Ishikawa (cell line): ENCODE data around the gene RNPEPL1.

Source experiments
- CEBPB ChIP-seq: IDR thresholded peaks from 2 replicates; pipeline ENCODE4 v1.6.1; 2012
- CREB1 ChIP-seq: IDR thresholded peaks from 2 replicates; pipeline ENCODE4 v1.6.1; 2012; ENCODE audit warnings: low read depth
- EGR1 ChIP-seq: IDR thresholded peaks from 2 replicates; pipeline ENCODE4 v1.6.1; 2012
- EP300 ChIP-seq: IDR thresholded peaks from 2 replicates; pipeline ENCODE4 v1.6.1; 2012; ENCODE audit warnings: borderline replicate concordance
- FOXM1 ChIP-seq: IDR thresholded peaks from 2 replicates; pipeline ENCODE4 v1.6.1; 2012; ENCODE audit warnings: low read depth, borderline replicate concordance
- NFIC ChIP-seq: IDR thresholded peaks from 2 replicates; pipeline ENCODE4 v1.6.1; 2012
- RAD21 ChIP-seq: IDR thresholded peaks from 2 replicates; pipeline ENCODE4 v1.6.1; 2012; ENCODE audit warnings: low read depth
- TAF1 ChIP-seq: IDR thresholded peaks from 2 replicates; pipeline ENCODE4 v1.6.1; 2012; ENCODE audit warnings: low read depth, mild to moderate bottlenecking
- TEAD4 ChIP-seq: IDR thresholded peaks from 2 replicates; pipeline ENCODE4 v1.6.1; 2012
- YY1 ChIP-seq: IDR thresholded peaks from 2 replicates; pipeline ENCODE4 v1.6.1; 2012; ENCODE audit warnings: low read depth
- ZBTB7A ChIP-seq: IDR thresholded peaks from 2 replicates; pipeline ENCODE4 v1.6.1; 2012; ENCODE audit warnings: low read depth
- TF ChIP-seq, protein P1 (sequence below): IDR thresholded peaks from 2 replicates; pipeline ENCODE4 v1.6.1; 2012
- TF ChIP-seq, protein P2 (sequence below): IDR thresholded peaks from 2 replicates; pipeline ENCODE4 v1.6.1; 2012; ENCODE audit warnings: low read depth, mild to moderate bottlenecking
- TF ChIP-seq, protein P3 (sequence below): IDR thresholded peaks from 2 replicates; pipeline ENCODE4 v1.6.1; 2012

DNA sequence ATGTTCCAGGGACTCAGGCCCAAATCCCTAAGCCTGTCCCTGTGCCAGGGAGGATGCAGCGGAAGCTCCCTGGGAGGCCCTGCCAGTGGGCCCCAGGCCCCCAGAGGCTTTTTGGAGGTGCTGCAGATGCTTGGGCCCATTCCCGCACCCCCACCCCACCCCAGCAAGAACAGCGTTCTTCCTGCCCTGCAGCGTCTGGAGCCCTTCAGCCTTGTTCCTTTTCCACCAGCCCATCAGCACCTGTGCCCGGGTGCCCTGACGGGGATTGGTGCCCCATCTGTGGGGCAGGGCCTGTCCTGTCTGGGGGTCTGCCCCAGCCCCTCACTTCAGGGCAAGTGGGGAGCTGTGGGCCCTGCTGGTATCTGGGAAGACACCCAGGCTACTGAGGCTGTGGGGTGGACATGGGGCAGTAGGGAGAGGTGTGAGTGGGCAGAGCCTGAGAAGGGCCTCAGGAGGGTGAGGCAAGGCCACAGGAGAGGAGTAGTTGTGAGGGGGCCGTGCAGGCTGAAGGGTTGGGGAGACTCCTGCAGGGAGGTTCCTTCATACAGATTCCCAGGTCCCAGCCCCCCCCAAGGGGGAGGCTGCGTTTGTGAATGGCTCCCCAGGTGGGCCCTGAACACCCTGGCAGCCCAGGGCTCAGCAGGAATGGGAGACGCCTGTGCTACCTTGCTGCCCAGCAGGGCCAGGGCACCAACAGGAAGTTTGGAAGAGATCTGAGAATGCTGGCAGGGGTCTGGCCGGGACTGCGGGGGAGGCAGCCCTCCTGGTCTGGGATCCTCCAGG, 2.4 kb downstream of the RNPEPL1 start:
- TF ChIP-seq, protein P1, sequence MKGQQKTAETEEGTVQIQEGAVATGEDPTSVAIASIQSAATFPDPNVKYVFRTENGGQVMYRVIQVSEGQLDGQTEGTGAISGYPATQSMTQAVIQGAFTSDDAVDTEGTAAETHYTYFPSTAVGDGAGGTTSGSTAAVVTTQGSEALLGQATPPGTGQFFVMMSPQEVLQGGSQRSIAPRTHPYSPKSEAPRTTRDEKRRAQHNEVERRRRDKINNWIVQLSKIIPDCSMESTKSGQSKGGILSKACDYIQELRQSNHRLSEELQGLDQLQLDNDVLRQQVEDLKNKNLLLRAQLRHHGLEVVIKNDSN, result no peak
- TF ChIP-seq, protein P2, sequence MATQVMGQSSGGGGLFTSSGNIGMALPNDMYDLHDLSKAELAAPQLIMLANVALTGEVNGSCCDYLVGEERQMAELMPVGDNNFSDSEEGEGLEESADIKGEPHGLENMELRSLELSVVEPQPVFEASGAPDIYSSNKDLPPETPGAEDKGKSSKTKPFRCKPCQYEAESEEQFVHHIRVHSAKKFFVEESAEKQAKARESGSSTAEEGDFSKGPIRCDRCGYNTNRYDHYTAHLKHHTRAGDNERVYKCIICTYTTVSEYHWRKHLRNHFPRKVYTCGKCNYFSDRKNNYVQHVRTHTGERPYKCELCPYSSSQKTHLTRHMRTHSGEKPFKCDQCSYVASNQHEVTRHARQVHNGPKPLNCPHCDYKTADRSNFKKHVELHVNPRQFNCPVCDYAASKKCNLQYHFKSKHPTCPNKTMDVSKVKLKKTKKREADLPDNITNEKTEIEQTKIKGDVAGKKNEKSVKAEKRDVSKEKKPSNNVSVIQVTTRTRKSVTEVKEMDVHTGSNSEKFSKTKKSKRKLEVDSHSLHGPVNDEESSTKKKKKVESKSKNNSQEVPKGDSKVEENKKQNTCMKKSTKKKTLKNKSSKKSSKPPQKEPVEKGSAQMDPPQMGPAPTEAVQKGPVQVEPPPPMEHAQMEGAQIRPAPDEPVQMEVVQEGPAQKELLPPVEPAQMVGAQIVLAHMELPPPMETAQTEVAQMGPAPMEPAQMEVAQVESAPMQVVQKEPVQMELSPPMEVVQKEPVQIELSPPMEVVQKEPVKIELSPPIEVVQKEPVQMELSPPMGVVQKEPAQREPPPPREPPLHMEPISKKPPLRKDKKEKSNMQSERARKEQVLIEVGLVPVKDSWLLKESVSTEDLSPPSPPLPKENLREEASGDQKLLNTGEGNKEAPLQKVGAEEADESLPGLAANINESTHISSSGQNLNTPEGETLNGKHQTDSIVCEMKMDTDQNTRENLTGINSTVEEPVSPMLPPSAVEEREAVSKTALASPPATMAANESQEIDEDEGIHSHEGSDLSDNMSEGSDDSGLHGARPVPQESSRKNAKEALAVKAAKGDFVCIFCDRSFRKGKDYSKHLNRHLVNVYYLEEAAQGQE, result no peak
- TF ChIP-seq CEBPB (no peak), EGR1 (no peak), RAD21 (no peak), TEAD4 (no peak), FOXM1 (no peak), NFIC (no peak), ZBTB7A (no peak), TAF1 (no peak), CREB1 (no peak), EP300 (no peak), YY1 (no peak)
- TF ChIP-seq, protein P3, sequence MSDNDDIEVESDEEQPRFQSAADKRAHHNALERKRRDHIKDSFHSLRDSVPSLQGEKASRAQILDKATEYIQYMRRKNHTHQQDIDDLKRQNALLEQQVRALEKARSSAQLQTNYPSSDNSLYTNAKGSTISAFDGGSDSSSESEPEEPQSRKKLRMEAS, result no peak
